Pancreas (tissue), 10 donors: ENCODE measurements around the gene SULT1C3. TPM values are rescaled to one million over a fixed set of nuclear protein-coding genes. Genes with fewer than 3 reads are reported as not detected.

Source experiments
- ATAC-seq, 4 donors: fragments of 200-7000 bp; cut with Tn5 transposase; one replicate each; pipeline versions ENCODE4 v1.8.0 to v1.9.1; 2020; ENCODE audit warnings: mild to moderate bottlenecking in 4 of 4, moderate library complexity in 4 of 4
- DNase-seq, 6 donors: peaks; one replicate each; pipeline ENCODE4 v3.0.0-alpha.2; 2020
- FAIRE-seq: peaks from 2 replicates; lab custom pipeline; 2012; peaks lifted over from hg19 to GRCh38; lab: Jason Lieb, UNC
- H3K27ac ChIP-seq, 4 donors: fragments of 200-600 bp; sonication (generic); 1 replicate in 3 of 4; 2 replicates in 1 of 4; pipeline versions ENCODE4 v1.5.0 to v1.8.0; 2020
- H3K27me3 ChIP-seq, 4 donors: fragments of 200-600 bp; one replicate each; pipeline ENCODE4 v1.8.0; 2021
- H3K36me3 ChIP-seq, 3 donors: fragments of 200-600 bp; sonication (generic) in 1 of 3; one replicate each; pipeline versions ENCODE4 v1.5.0 to v1.8.0; 2020 to 2021
- H3K4me1 ChIP-seq, 3 donors: fragments of 200-600 bp; one replicate each; pipeline ENCODE4 v1.8.0; 2021
- H3K4me3 ChIP-seq, 4 donors: fragments of 200-600 bp; sonication (generic) in 2 of 4; one replicate each; pipeline versions ENCODE4 v1.5.0 to v1.8.0; 2020 to 2021
- H3K9me3 ChIP-seq, 4 donors: fragments of 200-600 bp; one replicate each; pipeline ENCODE4 v1.8.0; 2021
- CTCF ChIP-seq, 4 donors: fragments of 200-600 bp; sonication (generic) in 3 of 4; IDR thresholded peaks; one replicate each; pipeline versions ENCODE4 v1.5.0 to v1.8.0; 2021; ENCODE audit warnings: antibody characterized with exemption in 4 of 4
- WGBS, 2 donors: extraction: QIAGEN DNeasy Blood & Tissue Kit; methylation state at CpG; one replicate each; pipeline ENCODE4 v1.1.7; 2013; 5-methylcytosine and 5-hydroxymethylcytosine counted together
- intact Hi-C, 3 donors: fragments of 100-400 bp; cut with DNase I; formaldehyde crosslinking; loops; one replicate each; pipeline versions ENCODE4 v1.11.1 to v1.14.2; 2022
- polyA plus RNA-seq, 2 donors: library from polyadenylated mRNA; stranded (reverse); fragments of 200-250 nt; gene quantifications; one replicate each; pipeline ENCODE4 v1.2.3, GENCODE V29; 2013
- total RNA-seq, 6 donors: library from RNA; stranded (reverse); fragmentation: NEBNext Ultra II Directional in 4 of 6; extraction: Animal tissue kit (Norgen Biotek cat#: 25700) in 4 of 6; gene quantifications; one replicate each; pipeline versions ENCODE4 v1.2.1 to v1.2.4, GENCODE V29; 2021 to 2023
- donor health status: healthy with polysubstance abuse.
- donor health status: DM: no; HTN: no; CAD: no; lungs with moderate emphysema.
- donor health status: DM: no; HTN: no; CAD: no.
- donor health status: control.
- donor health status: control.
- donor health status: Bipolar disorder and iron deficiency.
- donor health status: DM: yes; HTN: yes; CAD: no.
- donor health status: DM: no; HTN: no; CAD: no.
- donor health status: DM: no; HTN: no; CAD: no.
- donor health status: DM: yes; HTN: yes; CAD: no.

The SULT1C3 gene
- total and polyA plus RNA-seq, 8 donors: not detected

DNA sequence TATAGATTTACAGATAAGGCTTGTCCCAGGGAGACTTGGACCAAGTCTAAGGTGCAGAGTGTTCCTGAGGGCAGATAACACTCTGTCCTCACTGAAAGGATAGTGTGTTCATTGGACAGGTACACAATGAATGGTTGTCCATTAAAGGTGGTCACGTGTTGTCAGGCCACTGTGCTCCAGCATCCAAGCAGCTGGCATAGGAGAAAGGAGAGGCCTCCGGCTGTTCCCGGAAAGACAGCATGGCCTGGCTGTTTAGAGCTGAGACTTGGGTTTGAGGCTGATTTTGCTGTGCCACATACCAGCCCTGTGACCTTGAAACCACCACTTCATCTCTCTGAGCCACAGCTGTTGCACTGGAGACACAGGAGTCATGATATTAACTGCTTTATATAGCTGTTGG, 19.6 kb upstream of the SULT1C3 start:
- Histone ChIP-seq H3K4me1 (peaks cover 0 to 4% (median 0%) of the 10 kb centered on the region in 3 donors), H3K36me3 (no peaks in the 10 kb centered on the region), H3K27ac (no peak overlapping the region), H3K9me3 (no peaks in the 10 kb centered on the region), H3K4me3 (no peak overlapping the region), H3K27me3 (no peaks in the 10 kb centered on the region)
- no peak for TF ChIP-seq CTCF (IDR thresholded peaks at IDR 0.05)
- FAIRE-seq: no peak
- intact Hi-C loops: no loop called here
- 76 to 84% methylated on average over 3 of the region's 3 CpGs for WGBS, 2 donors
- no peak for DNase-seq
- peak in 1 of 4 donors; percentile 13 for ATAC-seq

- no peak for TF ChIP-seq CTCF (IDR thresholded peaks at IDR 0.05)
- DNase-seq (peak in 1 of 6 donors; percentile 19), FAIRE-seq (no peak), ATAC-seq (no peak)
- no peak overlapping the region for H3K4me3 ChIP-seq
- no peaks in the 10 kb centered on the region for H3K36me3 ChIP-seq
- 68 to 71% methylated on average over 4 of the region's 4 CpGs for WGBS, 2 donors
- peaks cover 0 to 4% (median 0%) of the 10 kb centered on the region in 3 donors for H3K4me1 ChIP-seq
- no peaks in the 10 kb centered on the region for H3K9me3 ChIP-seq
- no peak overlapping the region for H3K27ac ChIP-seq
- intact Hi-C loops: no loop called here
- H3K27me3 ChIP-seq: no peaks in the 10 kb centered on the region
Observed at GRCh38 chr2:108220942-108221541, 18.7 kb upstream of the SULT1C3 start.

DNA sequence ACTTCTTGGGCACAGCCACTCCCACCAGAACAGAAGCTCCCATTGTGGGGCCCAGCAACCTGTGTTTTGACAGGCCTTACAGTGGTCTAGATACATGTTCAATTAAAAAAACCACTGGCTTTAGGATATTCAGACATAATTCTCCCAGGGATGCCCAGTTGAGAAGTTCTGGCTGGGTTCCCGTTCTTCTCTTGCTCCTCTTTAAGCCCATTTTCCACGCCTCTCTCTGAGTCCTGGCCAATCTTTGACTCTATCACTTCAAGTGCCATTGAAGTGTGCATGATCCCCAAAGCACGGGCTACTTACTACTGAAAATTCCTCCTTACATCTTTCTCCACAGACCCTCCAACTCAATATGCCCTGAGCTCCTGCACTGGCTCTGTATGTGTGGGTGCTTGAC, 17.5 kb upstream of the SULT1C3 start:
- no peak overlapping the region for H3K4me3 ChIP-seq
- intact Hi-C loops: no loop called here
- no peak overlapping the region for H3K27ac ChIP-seq
- H3K9me3 ChIP-seq: no peaks in the 10 kb centered on the region
- FAIRE-seq: no peak
- no peak for TF ChIP-seq CTCF (IDR thresholded peaks at IDR 0.05)
- WGBS, 2 donors: 74 to 85% methylated on average over 3 of the region's 3 CpGs
- no peak for ATAC-seq
- H3K36me3 ChIP-seq: no peaks in the 10 kb centered on the region
- no peak for DNase-seq
- H3K27me3 ChIP-seq: no peaks in the 10 kb centered on the region
- peaks cover 0 to 4% (median 0%) of the 10 kb centered on the region in 3 donors for H3K4me1 ChIP-seq

DNA sequence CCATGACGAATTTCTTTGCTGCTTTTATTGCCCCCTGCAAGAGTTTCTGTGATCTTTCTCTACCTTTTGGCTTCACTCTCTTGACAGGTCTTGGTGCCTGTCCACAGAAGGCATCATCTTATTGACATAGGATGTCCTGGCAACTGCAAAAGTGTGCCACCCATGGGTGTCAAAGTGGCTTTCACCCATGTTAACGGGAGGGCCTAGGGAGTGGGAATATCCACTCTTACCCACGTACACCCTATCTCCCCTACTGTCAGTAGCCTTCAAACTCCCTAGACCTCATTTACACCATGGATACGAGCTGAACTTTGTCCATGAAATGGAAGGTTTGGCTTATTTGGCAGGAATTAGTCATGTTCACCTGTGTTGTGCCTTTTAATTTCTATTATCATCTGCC, 16.2 kb upstream of the SULT1C3 start:
- 56 to 63% methylated on average over 4 of the region's 4 CpGs for WGBS, 2 donors
- H3K4me1 ChIP-seq: peaks cover 0 to 4% (median 0%) of the 10 kb centered on the region in 3 donors
- H3K27me3 ChIP-seq: no peaks in the 10 kb centered on the region
- TF ChIP-seq CTCF (IDR thresholded peaks at IDR 0.05): no peak
- no peaks in the 10 kb centered on the region for H3K36me3 ChIP-seq
- H3K9me3 ChIP-seq: no peaks in the 10 kb centered on the region
- ATAC-seq (no peak), FAIRE-seq (no peak), DNase-seq (no peak)
- no peak overlapping the region for H3K4me3 ChIP-seq
- intact Hi-C loops: no loop called here
- H3K27ac ChIP-seq: no peak overlapping the region

DNA sequence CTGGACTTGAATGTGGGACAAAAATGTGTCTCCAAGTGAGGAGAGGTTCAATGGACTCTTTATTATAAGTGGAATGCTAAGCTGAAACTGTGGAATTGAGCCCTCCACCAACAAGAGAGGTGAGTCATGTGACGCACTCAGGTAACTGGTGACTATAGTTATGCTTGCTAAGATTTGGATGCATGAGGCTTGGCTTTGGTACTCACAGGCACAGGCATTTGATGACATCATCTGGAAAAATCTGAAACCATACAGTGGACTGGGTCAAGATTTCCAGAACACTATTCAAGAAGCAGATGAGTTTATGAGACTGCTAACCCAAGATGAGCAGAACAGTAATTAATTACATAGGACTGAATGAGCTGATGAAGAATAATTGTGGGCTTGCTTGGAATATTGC, 15.7 kb upstream of the SULT1C3 start:
- intact Hi-C loops: no loop called here
- no peak for TF ChIP-seq CTCF (IDR thresholded peaks at IDR 0.05)
- H3K27me3 ChIP-seq: no peaks in the 10 kb centered on the region
- H3K9me3 ChIP-seq: no peaks in the 10 kb centered on the region
- 94 to 97% methylated on average over 1 of the region's 1 CpG for WGBS, 2 donors
- no peak for ATAC-seq
- no peak overlapping the region for H3K4me3 ChIP-seq
- no peaks in the 10 kb centered on the region for H3K36me3 ChIP-seq
- DNase-seq: no peak
- H3K4me1 ChIP-seq: peaks cover 0 to 4% (median 0%) of the 10 kb centered on the region in 3 donors
- FAIRE-seq: no peak
- H3K27ac ChIP-seq: no peak overlapping the region
